Breast epithelium (tissue), 3 donors: ENCODE results near the gene TIPRL.

Experiments used
- POLR2A ChIP-seq: fragments of 450-650 bp; IDR thresholded peaks from one replicate; pipeline ENCODE4 v1.6.1; 2016; ENCODE audit warnings: antibody characterized with exemption, mild to moderate bottlenecking, moderate library complexity
- TF ChIP-seq, protein P1 (sequence below), 3 donors: fragments of 450-650 bp; IDR thresholded peaks; one replicate each; pipeline ENCODE4 v1.5.1; 2016 to 2017; ENCODE audit warnings: antibody characterized with exemption in 3 of 3, mild to moderate bottlenecking in 3 of 3, moderate library complexity in 3 of 3

GRCh38 chr1:168139070-168139469 lies 39.7 kb upstream of the TIPRL start:
- TF ChIP-seq, protein P1, sequence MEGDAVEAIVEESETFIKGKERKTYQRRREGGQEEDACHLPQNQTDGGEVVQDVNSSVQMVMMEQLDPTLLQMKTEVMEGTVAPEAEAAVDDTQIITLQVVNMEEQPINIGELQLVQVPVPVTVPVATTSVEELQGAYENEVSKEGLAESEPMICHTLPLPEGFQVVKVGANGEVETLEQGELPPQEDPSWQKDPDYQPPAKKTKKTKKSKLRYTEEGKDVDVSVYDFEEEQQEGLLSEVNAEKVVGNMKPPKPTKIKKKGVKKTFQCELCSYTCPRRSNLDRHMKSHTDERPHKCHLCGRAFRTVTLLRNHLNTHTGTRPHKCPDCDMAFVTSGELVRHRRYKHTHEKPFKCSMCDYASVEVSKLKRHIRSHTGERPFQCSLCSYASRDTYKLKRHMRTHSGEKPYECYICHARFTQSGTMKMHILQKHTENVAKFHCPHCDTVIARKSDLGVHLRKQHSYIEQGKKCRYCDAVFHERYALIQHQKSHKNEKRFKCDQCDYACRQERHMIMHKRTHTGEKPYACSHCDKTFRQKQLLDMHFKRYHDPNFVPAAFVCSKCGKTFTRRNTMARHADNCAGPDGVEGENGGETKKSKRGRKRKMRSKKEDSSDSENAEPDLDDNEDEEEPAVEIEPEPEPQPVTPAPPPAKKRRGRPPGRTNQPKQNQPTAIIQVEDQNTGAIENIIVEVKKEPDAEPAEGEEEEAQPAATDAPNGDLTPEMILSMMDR (IDR thresholded peaks at IDR 0.05) = no peak
- TF ChIP-seq POLR2A = no peak
